Measurements from ENCODE around the gene CARD6. TPM values are rescaled to one million over a fixed set of nuclear protein-coding genes. Genes with fewer than 3 reads are reported as not detected.
"Not testable (repeated sequence)": the region's sequence is repeated elsewhere in the genome, so short reads cannot be mapped to it uniquely, and the experiment has no call there.

Gene CARD6, protein sequence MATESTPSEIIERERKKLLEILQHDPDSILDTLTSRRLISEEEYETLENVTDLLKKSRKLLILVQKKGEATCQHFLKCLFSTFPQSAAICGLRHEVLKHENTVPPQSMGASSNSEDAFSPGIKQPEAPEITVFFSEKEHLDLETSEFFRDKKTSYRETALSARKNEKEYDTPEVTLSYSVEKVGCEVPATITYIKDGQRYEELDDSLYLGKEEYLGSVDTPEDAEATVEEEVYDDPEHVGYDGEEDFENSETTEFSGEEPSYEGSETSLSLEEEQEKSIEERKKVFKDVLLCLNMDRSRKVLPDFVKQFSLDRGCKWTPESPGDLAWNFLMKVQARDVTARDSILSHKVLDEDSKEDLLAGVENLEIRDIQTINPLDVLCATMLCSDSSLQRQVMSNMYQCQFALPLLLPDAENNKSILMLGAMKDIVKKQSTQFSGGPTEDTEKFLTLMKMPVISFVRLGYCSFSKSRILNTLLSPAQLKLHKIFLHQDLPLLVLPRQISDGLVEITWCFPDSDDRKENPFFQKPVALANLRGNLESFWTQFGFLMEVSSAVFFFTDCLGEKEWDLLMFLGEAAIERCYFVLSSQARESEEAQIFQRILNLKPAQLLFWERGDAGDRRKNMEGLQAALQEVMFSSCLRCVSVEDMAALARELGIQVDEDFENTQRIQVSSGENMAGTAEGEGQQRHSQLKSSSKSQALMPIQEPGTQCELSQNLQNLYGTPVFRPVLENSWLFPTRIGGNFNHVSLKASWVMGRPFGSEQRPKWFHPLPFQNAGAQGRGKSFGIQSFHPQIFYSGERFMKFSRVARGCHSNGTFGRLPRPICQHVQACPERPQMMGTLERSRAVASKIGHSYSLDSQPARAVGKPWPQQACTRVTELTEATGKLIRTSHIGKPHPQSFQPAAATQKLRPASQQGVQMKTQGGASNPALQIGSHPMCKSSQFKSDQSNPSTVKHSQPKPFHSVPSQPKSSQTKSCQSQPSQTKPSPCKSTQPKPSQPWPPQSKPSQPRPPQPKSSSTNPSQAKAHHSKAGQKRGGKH
- polyA plus RNA-seq (ENCODE audit: insufficient read length in 4 of 4) = 1 to 10 TPM; 2.5 to 3.6 (median 2.8) TPM

GRCh38 chr5:40841068-40841805 lies at the start of gene CARD6:
Gene CARD6 (plus strand): TSS chr5:40841367. CDS start chr5:40841383, 16 bp downstream.
- no peak for DNase-seq (ENCODE audit: low read depth in 4 of 4, low spot score in 2 of 4)

- DNase-seq (ENCODE audit: low read depth in 4 of 4, low spot score in 2 of 4) = no peak
Observed at GRCh38 chr5:40791715-40792139, 49.4 kb upstream of the CARD6 start.

- DNase-seq (ENCODE audit: low read depth in 4 of 4, low spot score in 2 of 4) = not testable (repeated sequence)
Observed at GRCh38 chr5:40792691-40793090, 48.5 kb upstream of the CARD6 start.

- not testable (repeated sequence) for DNase-seq (ENCODE audit: low read depth in 4 of 4, low spot score in 2 of 4)
Observed at GRCh38 chr5:40794340-40794739, 46.8 kb upstream of the CARD6 start.

DNA sequence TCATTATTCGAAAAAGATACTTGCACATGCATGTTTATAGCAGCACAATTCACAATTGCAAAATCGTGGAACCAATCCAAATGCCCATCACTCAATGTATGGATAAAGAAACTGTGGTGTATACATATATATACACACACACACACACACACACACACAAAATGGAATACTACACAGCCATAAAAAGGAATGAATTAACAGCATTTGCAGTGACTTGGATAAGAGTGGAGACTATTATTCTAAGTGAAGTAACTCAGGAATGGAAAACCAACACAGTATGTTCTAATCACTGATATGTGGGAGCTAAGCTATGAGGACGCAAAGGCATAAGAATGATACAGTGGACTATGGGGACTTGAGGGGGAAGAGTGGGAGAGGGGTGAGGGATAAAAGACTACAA lies 46.3 kb upstream of the CARD6 start:
- DNase-seq (ENCODE audit: low read depth in 4 of 4, low spot score in 2 of 4) = not testable (repeated sequence)

DNA sequence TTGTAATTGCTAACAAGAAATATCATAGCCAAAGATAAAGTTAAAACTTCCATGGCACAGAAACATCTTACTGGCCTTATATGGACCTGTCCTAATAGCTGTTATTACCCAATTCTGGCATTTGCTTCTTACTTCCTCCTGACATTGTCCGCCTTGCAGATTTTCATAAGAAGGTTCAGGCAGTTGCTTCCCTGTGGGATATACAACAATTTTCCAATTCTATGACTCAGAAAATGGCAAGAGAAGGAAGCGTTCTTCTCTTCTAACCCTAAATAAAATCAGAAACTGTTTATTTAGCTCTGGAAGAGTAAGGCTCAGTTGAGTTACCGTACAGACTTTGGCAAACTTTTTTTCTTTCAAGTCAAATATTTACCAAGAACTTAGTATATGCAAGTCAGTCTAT lies 44.7 kb upstream of the CARD6 start:
- DNase-seq (ENCODE audit: low read depth in 4 of 4, low spot score in 2 of 4) = no peak

DNA sequence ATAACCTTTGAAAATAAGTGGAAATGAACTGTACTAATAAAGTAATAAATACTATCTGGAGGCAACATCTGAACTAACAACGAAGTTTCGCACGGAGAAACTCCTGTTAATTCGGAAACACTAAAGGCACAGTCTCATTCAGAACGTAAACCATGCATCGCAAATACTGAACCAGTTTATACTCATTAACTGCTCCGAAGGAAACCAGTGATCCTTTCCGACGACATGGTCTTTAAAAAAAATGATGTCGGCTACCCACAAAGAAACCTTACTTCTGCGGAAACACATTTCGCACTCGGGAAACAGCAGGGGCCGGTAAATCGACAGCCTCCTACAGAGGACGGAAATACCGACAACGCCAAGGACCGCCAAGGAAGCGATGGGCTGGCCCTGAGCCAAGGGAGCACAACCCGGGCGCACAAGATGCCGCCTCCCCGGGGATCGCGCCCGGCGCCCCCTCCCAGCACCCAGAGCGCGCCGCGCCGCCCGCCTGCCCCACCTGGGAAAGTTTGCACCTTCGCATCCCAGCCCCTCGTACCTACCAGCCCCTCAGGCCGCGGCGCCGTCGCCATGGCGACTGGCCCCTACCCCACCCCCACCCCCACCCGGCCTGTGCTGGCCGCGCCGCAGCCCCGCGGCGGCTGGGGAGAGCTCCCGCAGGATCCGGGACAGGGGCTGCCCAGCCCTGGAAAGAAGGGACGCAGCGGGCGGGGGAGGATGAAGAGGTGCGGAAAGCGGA lies 43.7 kb upstream of the CARD6 start:
- peak; percentile 48 to 62 (median 52) for DNase-seq (ENCODE audit: low read depth in 4 of 4, low spot score in 2 of 4)

- peak; percentile 71 to 81 (median 75) for DNase-seq (ENCODE audit: low read depth in 4 of 4, low spot score in 2 of 4)
Observed at GRCh38 chr5:40798012-40798800, 43.0 kb upstream of the CARD6 start, which contains the start of gene PRKAA1. Gene PRKAA1 (minus strand): TSS chr5:40798374. CDS start chr5:40798189, 185 bp downstream.

DNA sequence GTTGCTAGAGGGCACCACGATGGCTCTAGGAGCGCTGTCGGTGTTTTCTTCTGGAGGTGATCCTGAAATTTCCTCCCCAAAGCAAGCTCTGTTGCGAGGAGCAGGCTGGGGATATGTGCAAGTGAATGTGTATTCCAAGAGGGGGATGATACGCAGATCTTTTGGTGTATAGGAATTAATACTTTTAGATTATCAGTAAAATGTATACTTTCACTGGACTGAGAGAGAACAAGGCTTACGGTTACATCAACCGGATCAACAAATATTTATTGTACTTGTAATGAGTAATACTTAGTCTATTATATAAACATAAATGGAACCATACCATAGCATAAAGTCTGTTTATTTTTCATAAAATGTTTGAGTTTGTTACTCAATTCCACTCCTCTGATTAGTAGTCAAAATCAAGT lies 42.4 kb upstream of the CARD6 start:
- DNase-seq (ENCODE audit: low read depth in 4 of 4, low spot score in 2 of 4) = peak in 1 of 4 donors; percentile 38

DNA sequence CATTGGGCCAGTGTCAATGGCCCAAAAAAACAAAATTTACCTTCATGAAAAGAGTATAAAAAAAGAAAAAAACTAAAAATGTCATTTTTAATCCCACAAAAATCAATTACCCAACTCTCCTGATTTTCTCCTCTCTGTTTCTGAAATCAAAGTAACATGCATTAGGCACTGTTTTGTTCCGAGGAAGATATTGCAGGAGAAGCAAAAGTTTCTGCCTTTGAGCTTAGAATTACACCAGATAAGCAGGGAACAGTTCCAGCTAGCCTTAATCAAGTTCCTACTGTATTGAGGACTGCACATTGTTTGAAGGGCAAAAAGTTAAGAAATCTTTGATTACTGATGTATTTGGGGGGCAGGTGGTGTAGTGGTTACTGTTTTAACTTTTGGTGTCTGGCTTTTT lies 41.9 kb upstream of the CARD6 start:
- DNase-seq (ENCODE audit: low read depth in 4 of 4, low spot score in 2 of 4) = no peak

DNA sequence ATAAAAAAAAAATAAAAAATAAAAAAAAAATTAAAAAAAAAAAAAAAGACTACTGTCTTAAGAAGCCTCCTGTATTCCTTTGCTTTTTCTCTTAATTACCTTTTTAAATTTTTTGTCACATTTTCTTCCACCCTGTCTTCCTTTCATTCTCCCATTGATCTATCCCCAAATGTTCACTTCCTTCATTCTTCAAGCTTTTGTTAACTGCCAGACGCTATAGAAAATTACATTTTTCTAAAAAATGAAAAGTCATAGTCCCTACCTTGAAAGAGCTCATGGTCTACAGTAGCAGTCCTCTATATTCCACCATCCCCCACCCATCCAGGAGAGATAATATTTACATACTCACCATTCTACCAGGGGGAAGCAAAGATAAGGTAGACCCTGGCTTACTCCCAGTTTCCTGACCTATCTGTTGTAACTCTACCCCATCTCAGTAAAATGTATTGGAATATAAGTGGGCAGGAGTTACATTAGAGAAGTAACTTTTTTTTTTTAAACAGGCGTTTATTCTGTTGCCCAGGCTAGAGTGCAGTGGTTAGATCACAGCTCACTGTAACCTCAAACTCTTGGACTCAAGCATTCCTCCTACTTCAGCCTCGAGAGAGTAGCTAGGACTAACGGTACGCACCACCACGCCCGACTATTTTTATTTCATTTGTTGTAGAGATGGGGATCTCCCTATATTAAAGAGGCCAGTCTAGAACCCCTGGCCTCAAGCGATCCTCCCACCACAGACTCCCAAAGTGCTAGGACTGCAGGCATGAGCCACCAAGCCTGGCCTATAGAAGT lies 39.2 kb upstream of the CARD6 start:
- no peak for DNase-seq (ENCODE audit: low read depth in 4 of 4, low spot score in 2 of 4)

DNA sequence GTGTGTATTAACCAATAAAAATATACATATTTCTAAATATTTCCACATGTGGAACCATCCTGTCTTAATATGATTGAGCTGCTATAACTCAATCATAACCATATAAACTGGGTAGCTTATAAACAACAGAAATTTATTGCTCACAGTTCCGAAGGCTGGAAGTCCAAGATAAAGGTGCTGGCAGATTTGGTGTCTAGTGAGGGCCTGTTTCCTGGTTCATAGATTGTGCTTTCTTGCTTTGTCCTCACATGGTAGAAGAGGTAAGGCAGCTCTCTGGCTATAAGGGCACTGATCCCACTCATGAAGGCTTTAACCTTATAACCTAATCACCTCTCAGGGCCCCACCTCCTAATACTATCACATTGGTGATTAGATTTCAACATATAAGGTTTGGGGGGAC lies 29.0 kb upstream of the CARD6 start:
- no peak for DNase-seq (ENCODE audit: low read depth in 4 of 4, low spot score in 2 of 4)

GRCh38 chr5:40813698-40814281 lies 27.4 kb upstream of the CARD6 start:
- DNase-seq (ENCODE audit: low read depth in 4 of 4, low spot score in 2 of 4) = no peak

- DNase-seq (ENCODE audit: low read depth in 4 of 4, low spot score in 2 of 4) = no peak
Observed at GRCh38 chr5:40823459-40823858, 17.7 kb upstream of the CARD6 start.

GRCh38 chr5:40825461-40826043 lies 15.6 kb upstream of the CARD6 start:
- not testable (repeated sequence) for DNase-seq (ENCODE audit: low read depth in 4 of 4, low spot score in 2 of 4)

- no peak for DNase-seq (ENCODE audit: low read depth in 4 of 4, low spot score in 2 of 4)
Observed at GRCh38 chr5:40826489-40827187, 14.5 kb upstream of the CARD6 start.
